IMR-90 (cell line): ENCODE measurements around the gene ZNF157. TPM values are rescaled to one million over a fixed set of nuclear protein-coding genes. Genes with fewer than 3 reads are reported as not detected.

Experiments
- polyA plus RNA-seq, 3 experiments: library from polyadenylated mRNA; depleted of rRNA; stranded (reverse); fragments of >200 nt; gene quantifications; 2 replicates each; pipeline ENCODE4 v1.2.3, GENCODE V29; 2012; ENCODE audit warnings: low replicate concordance in 1 of 3
- total RNA-seq: library from RNA; depleted of rRNA; stranded (reverse); fragments of >200 nt; gene quantifications from 2 replicates; pipeline ENCODE4 v1.2.3, GENCODE V29; 2012
- TF ChIP-seq, protein P1 (sequence below): fragments of 150-350 bp; IDR thresholded peaks from 2 replicates; pipeline ENCODE4 v1.6.1; 2016; ENCODE audit warnings: low read depth, mild to moderate bottlenecking, low read length, moderate library complexity, borderline replicate concordance

The ZNF157 gene
- total and polyA plus RNA-seq, 2 of the 4 experiments (the other 2 are of a cell fraction): under 0.01 TPM; not detected in 1

DNA sequence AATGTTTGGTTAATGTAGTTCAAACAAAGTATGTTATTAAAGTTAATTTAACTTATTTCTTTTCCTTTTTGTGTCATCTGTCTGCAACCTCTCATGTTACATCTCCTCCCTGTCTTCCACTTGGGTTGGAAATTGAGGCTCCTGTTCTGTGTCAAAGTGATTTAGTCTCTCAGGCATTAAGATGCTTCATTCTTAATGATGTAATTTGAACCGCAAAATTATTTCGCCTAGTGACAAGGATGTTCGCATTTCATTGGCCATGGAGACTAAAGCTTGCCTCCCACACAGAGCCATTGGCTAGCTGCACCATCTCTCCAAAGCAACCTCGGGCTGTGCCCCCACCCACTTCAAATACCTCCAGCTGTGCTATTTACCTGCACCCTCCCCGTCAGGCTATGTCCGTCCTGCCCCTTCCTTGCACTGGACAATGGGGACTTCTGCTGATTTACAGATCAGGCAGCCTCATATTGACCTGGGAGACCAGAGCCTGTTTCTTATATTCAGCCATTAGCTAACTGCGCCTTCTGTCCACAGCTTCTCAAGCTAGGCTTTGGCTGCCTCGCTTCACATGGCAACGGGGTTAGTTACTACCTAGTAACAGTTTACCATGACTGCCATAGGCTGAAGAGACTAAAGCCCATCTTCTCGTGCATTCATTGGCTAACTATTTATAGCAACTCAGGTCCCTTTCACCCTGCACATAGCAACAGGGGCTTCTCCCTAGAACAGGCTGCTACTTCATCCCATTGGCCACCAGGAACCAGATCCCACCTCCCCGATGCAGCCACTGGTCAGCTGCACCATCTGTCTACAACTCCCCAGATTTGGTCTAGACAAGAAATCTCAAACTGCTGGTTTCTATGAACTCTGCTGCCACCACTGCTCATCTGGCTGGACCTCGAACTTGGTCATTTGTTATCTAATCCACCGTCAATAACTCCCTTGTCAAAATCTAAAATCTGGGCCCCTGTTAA lies 8.6 kb upstream of the ZNF157 start (continued):
- TF ChIP-seq, protein P1, sequence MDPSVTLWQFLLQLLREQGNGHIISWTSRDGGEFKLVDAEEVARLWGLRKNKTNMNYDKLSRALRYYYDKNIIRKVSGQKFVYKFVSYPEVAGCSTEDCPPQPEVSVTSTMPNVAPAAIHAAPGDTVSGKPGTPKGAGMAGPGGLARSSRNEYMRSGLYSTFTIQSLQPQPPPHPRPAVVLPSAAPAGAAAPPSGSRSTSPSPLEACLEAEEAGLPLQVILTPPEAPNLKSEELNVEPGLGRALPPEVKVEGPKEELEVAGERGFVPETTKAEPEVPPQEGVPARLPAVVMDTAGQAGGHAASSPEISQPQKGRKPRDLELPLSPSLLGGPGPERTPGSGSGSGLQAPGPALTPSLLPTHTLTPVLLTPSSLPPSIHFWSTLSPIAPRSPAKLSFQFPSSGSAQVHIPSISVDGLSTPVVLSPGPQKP: no peak
